ENCODE data around the gene GRM8.

The GRM8 gene

DNA sequence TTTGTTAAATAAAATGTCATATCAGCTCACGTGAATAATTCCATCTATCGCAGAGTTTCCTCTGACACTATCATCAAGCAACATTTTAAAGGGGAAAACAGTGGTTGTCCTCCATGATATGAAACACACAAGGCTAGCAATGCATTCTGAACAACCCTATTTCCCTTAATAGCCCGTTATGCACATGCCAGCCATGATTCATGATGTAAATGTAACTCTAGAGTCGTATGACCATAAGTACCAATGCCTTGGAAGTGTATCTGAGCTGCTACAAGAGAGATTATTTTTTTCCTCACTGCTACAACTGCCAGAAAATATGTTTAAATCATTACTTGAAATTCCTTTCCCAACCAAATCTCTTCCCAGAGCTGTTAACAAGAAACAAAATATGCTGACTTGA lies 159.4 kb downstream of the GRM8 start:
- no peaks in the 10 kb centered on the region for H3K36me3 ChIP-seq (ENCODE audit: control insufficient read depth in 2 of 2, insufficient read depth in 1 of 2, low read length in 2 of 2)
- no peaks in the 10 kb centered on the region for H3K9me3 ChIP-seq (ENCODE audit: control insufficient read depth, insufficient read depth, low read depth, low read length)
- H3K4me3 ChIP-seq (ENCODE audit: low read depth, low read length) = no peak overlapping the region
- H3K27ac ChIP-seq (ENCODE audit: extremely low read depth, low read depth, low read length) = no peak overlapping the region
- ChIA-PET POLR2A (no interaction called here), CTCF (no interaction called here)
- TF ChIP-seq ZNF202 (tag by site-specific recombination; IDR thresholded peaks at IDR 0.05; ENCODE audit: borderline replicate concordance) = no peak
- TF ChIP-seq ZNF311 (tag by site-specific recombination; IDR thresholded peaks at IDR 0.05; ENCODE audit: borderline replicate concordance) = no peak
- TF ChIP-seq CTCF (tag by site-specific recombination; IDR thresholded peaks at IDR 0.05) = no peak
- TF ChIP-seq ZNF433 (tag by site-specific recombination; IDR thresholded peaks at IDR 0.05; ENCODE audit: low read depth) = no peak
- TF ChIP-seq, protein P1, sequence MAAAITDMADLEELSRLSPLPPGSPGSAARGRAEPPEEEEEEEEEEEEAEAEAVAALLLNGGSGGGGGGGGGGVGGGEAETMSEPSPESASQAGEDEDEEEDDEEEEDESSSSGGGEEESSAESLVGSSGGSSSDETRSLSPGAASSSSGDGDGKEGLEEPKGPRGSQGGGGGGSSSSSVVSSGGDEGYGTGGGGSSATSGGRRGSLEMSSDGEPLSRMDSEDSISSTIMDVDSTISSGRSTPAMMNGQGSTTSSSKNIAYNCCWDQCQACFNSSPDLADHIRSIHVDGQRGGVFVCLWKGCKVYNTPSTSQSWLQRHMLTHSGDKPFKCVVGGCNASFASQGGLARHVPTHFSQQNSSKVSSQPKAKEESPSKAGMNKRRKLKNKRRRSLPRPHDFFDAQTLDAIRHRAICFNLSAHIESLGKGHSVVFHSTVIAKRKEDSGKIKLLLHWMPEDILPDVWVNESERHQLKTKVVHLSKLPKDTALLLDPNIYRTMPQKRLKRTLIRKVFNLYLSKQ (tag by site-specific recombination; IDR thresholded peaks at IDR 0.05; ENCODE audit: borderline replicate concordance) = no peak
- TF ChIP-seq ZNF292 (tag by site-specific recombination; IDR thresholded peaks at IDR 0.05; ENCODE audit: borderline replicate concordance, low read depth) = no peak
- H3K4me1 ChIP-seq (ENCODE audit: control insufficient read depth, insufficient read depth, low read length) = no peaks in the 10 kb centered on the region

- TF ChIP-seq ZFHX2 (tag by site-specific recombination; conservative IDR thresholded peaks at IDR 0.05) (0 out of 2 replicates have a peak, but pooled peaks have one; percentile 7), EGR2 (tag by site-specific recombination; IDR thresholded peaks at IDR 0.05; ENCODE audit: low read depth) (0 out of 2 replicates have a peak, but pooled peaks have one; percentile 30), ZNF112 (tag by site-specific recombination; IDR thresholded peaks at IDR 0.05) (no peak)
- Histone ChIP-seq H3K4me3 (ENCODE audit: low read depth, low read length) (no peak overlapping the region), H3K36me3 (ENCODE audit: control insufficient read depth in 2 of 2, insufficient read depth in 1 of 2, low read length in 2 of 2) (no peaks in the 10 kb centered on the region), H3K27ac (ENCODE audit: extremely low read depth, low read depth, low read length) (no peak overlapping the region), H3K4me1 (ENCODE audit: control insufficient read depth, insufficient read depth, low read length) (no peaks in the 10 kb centered on the region), H3K9me3 (ENCODE audit: control insufficient read depth, insufficient read depth, low read depth, low read length) (no peaks in the 10 kb centered on the region)
- POLR2A ChIA-PET = no interaction called here
- CTCF ChIA-PET = interaction anchor here (0.5 kb wide), 1 partner anchor 87 kb away, joined by 3 read pairs; no protein-coding TSS in a partner anchor
Observed at GRCh38 chr7:127091620-127092019, 161.1 kb downstream of the GRM8 start.

DNA sequence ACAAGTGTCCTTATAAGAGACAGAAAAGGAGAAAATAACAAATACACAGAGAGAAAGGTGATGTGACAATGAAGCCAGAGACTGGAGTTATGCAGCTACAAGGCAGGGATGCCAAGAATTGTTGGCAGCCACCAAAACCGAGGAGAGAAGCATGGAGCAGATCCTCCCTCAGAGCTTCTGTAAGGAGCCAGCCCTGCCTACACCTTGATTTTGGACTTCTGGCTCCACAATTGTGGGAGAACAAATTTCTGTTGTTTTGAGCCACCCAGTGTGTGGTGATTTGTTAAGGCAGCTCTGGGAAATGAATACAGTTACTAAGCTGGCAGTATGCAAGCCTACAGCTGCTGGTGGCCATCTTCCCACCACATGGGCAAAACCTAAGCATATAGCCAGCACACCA lies 163.6 kb downstream of the GRM8 start:
- no peaks in the 10 kb centered on the region for H3K36me3 ChIP-seq (ENCODE audit: control insufficient read depth in 2 of 2, insufficient read depth in 1 of 2, low read length in 2 of 2)
- no peak overlapping the region for H3K4me3 ChIP-seq (ENCODE audit: low read depth, low read length)
- ChIA-PET POLR2A (no interaction called here), CTCF (interaction anchor here (0.6 to 0.7 kb wide), 2 partner anchors 220 to 782 kb away, joined by 3 read pairs; no protein-coding TSS in a partner anchor)
- H3K27ac ChIP-seq (ENCODE audit: extremely low read depth, low read depth, low read length) = no peak overlapping the region
- TF ChIP-seq ZNF548 (tag by site-specific recombination; IDR thresholded peaks at IDR 0.05) = no peak
- no peak for TF ChIP-seq ZNF146 (tag by site-specific recombination; IDR thresholded peaks at IDR 0.05)
- TF ChIP-seq ZNF174 (tag by site-specific recombination; IDR thresholded peaks at IDR 0.05) = no peak
- TF ChIP-seq ZNF530 (tag by site-specific recombination; IDR thresholded peaks at IDR 0.05; ENCODE audit: low read depth) = no peak
- TF ChIP-seq, protein P2, sequence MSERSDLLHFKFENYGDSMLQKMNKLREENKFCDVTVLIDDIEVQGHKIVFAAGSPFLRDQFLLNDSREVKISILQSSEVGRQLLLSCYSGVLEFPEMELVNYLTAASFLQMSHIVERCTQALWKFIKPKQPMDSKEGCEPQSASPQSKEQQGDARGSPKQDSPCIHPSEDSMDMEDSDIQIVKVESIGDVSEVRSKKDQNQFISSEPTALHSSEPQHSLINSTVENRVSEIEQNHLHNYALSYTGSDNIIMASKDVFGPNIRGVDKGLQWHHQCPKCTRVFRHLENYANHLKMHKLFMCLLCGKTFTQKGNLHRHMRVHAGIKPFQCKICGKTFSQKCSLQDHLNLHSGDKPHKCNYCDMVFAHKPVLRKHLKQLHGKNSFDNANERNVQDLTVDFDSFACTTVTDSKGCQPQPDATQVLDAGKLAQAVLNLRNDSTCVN (tag by site-specific recombination; optimal IDR thresholded peaks at IDR 0.05) = no peak
- no peak for TF ChIP-seq ZNF513 (tag by site-specific recombination; IDR thresholded peaks at IDR 0.05)
- no peak for TF ChIP-seq ZEB2 (tag by site-specific recombination; IDR thresholded peaks at IDR 0.05)
- TF ChIP-seq MEIS1 (CRISPR knock-in tag; IDR thresholded peaks at IDR 0.05; ENCODE audit: borderline replicate concordance) = no peak
- TF ChIP-seq ZNF585B (tag by site-specific recombination; IDR thresholded peaks at IDR 0.05) = no peak
- no peak for TF ChIP-seq ZNF19 (tag by site-specific recombination; IDR thresholded peaks at IDR 0.05; ENCODE audit: low read depth)
- TF ChIP-seq ZIC2 (tag by site-specific recombination; IDR thresholded peaks at IDR 0.05) = no peak
- TF ChIP-seq REPIN1 (tag by site-specific recombination; IDR thresholded peaks at IDR 0.05; ENCODE audit: low read depth) = no peak
- H3K4me1 ChIP-seq (ENCODE audit: control insufficient read depth, insufficient read depth, low read length) = no peaks in the 10 kb centered on the region
- no peaks in the 10 kb centered on the region for H3K9me3 ChIP-seq (ENCODE audit: control insufficient read depth, insufficient read depth, low read depth, low read length)
